AG09319 (cell line): ENCODE measurements around the gene NKIRAS2.

ENCODE experiments used
- DNase-seq: peaks from one replicate; pipeline ENCODE4 v3.0.0-alpha.2; 2010; ENCODE audit warnings: low read depth; ENCODE audit errors: extremely low read depth
- CTCF ChIP-seq: IDR thresholded peaks from 2 replicates; pipeline ENCODE4 v1.5.1; 2011; ENCODE audit warnings: low read depth, mild to moderate bottlenecking, inconsistent platforms, low read length, moderate library complexity

NKIRAS2 gene

GRCh38 chr17:42068979-42069378 lies 49.1 kb downstream of the NKIRAS2 start:
- no peak for DNase-seq
- no peak for TF ChIP-seq CTCF

- TF ChIP-seq CTCF = no peak
- DNase-seq = no peak
Observed at GRCh38 chr17:42071810-42072209, 51.9 kb downstream of the NKIRAS2 start.

- TF ChIP-seq CTCF = no peak
- DNase-seq = no peak
Observed at GRCh38 chr17:42072323-42073187, 52.7 kb downstream of the NKIRAS2 start.
